Epithelial cell of esophagus (primary cell): ENCODE results near the gene NTN1.

Experiments used
- DNase-seq: peaks from one replicate; pipeline ENCODE4 v3.0.0; 2010; ENCODE audit warnings: low read depth
- H3K4me3 ChIP-seq: 2 replicates; pipeline ENCODE4 v1.5.1; 2011; ENCODE audit warnings: mild to moderate bottlenecking, low read length, control low read depth
- TF ChIP-seq, protein P1 (sequence below): IDR thresholded peaks from 2 replicates; pipeline ENCODE4 v1.5.1; 2011; ENCODE audit warnings: low read depth, mild to moderate bottlenecking, low read length, control low read depth, inconsistent platforms; ENCODE audit not compliant: insufficient read depth; ENCODE audit errors: missing control alignments

Gene NTN1

DNA sequence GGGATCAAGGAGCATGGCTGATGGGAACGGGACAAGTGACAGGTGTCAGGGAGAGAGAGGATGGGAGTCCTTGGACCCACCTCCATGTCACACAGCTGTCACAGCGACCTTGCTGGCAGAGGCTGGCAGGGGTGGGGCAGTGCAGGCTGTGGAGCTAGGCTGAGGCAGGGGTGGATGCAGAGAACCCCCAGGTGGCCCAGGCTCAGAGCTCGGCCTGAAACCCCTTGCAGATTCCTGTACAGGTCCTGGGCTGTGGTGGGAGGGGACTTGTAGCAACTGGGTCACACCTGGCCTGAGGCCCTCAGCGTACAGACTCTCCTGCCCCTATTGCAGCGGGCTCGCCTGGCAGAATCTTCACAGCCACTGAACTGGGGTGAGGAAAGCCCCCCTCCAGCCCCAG lies 174.1 kb downstream of the NTN1 start:
- TF ChIP-seq, protein P1, sequence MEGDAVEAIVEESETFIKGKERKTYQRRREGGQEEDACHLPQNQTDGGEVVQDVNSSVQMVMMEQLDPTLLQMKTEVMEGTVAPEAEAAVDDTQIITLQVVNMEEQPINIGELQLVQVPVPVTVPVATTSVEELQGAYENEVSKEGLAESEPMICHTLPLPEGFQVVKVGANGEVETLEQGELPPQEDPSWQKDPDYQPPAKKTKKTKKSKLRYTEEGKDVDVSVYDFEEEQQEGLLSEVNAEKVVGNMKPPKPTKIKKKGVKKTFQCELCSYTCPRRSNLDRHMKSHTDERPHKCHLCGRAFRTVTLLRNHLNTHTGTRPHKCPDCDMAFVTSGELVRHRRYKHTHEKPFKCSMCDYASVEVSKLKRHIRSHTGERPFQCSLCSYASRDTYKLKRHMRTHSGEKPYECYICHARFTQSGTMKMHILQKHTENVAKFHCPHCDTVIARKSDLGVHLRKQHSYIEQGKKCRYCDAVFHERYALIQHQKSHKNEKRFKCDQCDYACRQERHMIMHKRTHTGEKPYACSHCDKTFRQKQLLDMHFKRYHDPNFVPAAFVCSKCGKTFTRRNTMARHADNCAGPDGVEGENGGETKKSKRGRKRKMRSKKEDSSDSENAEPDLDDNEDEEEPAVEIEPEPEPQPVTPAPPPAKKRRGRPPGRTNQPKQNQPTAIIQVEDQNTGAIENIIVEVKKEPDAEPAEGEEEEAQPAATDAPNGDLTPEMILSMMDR: no peak
- H3K4me3 ChIP-seq: no peak overlapping the region
- no peak for DNase-seq

DNA sequence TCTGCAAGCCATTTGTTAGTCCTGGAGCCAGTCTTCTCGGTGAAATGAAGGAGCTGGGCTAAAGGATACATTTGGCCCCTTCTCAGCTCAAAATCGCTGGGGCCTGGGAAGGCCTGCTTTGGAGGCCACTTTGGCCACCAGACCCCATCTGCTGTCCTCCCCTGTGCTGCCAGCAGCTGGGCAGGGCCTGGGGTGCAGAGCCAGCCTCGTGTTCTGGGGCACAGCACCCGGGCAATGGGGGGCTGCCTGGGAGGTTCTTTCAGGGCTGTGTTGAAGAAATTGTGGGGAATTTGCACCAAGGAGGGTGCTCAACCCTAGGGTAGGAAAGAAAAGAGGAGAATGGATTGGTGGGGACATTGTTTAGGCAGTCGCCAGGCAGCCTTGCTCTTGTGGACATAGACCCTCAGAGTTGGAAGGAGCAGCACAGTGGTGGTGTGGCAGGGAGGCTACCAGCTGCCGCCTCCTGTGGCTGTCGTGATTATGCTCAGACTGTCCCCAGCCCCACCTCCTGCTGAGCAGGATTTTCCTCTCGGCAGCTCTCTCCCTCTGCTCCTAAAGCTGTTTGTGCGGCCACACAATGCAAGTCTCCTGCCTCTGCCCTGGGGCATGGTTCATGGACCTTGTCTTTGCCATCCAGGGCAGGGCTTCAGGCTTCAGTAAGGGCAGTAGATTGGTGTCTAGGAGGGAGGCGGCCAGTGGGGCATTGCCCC lies 174.8 kb downstream of the NTN1 start:
- TF ChIP-seq, protein P1: no peak
- peak; percentile 20 for DNase-seq
- H3K4me3 ChIP-seq: no peak overlapping the region

DNA sequence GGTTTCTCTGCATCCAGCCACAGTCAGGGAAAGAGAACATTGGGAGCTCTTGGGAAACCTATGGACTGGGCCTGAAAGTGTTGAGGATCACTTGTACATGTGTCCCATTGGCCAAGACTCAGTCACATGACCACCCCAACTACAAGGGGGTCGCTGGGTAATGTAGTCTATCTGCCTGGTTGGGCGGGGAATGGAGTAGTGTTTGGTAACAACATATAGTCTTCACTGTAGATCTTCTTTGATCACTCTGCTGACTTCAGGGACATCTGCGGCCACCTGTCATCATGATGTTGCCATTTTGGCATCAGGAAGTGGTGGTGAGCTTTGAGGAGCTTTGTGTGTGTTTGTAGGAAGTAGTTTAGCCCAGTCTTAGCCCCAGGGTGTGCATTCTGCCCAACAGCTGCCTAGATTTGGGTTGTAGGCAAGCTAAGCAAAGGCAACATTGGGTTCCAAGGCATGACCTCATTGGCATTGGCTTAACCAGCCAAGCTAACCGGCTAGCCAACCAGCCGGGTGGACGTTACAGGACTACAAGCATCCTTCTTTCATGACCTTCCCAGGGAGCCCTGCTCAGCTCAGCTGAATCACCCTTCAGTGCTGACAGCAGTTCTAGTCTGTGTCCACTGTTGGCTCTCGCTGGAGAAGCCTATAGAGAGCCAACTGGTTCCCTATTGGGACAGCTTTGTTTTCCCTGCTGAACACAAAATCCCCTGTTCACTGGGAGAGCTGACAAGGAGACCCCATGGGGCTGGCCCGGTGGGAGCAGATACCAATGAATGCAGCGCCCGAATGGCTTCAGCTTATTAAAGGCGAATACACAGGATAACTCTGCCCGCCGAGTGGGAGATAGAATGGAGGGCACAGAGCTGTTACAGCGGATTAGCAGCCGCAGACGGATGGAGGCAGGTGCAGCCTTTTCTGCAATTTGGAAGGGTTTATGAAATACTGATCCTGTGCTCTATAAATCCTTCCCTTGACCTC lies 178.6 kb downstream of the NTN1 start:
- TF ChIP-seq, protein P1: no peak
- no peak for DNase-seq

DNA sequence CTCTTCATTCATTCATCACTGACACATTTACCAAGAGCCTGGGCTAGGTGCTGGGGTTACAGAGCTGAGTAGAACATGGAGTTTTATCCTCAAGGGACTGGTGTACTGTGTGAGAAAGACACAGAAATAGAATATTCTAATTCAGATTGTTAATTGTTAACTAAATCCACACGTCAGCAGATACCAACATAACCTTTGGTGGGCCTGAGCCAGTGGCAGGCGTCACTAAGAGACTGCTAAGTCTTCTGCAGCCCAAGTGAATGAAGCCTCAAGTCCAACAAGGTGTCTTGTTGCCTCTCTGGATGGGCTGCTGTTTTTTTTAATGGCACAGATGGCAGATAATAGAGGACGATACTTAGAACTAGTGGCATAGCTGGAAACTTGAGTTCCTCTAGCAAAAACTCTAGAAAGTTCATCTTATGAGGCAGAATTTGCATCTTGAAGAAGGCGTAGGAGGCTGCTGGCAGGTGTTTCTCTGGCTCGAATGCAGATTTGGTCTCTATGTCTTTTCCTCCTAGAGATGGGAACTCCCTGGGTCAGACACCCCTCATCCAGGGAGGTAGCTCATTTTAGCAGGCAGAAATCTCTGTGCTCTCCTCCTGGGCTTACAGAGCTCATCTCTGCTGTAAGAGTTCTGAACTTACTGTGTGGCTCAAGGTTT lies 179.5 kb downstream of the NTN1 start:
- no peak for DNase-seq
- TF ChIP-seq, protein P1: no peak
- H3K4me3 ChIP-seq: no peak overlapping the region

More for the DNA sequence above, 178.6 kb downstream of the NTN1 start:
- no peak overlapping the region for H3K4me3 ChIP-seq

DNA sequence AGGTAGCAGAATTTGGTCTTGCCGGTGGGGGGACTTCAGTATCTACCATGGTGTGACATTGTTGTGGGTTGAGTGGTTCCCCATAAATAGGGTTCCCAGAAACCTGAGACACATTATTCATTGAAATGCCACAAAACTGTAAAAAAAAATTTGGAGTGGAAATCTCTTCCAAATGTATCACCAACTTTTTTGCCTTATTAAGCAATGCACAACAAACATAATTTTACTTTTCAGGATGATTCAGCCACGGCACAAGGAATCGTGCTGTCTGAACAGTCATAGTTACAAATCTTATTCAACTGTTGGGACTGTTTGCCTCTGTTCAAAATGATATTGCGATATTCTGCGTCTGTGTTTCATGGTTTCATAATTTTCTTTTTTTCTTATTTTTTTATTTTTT lies 181.2 kb downstream of the NTN1 start:
- TF ChIP-seq, protein P1: no peak
- no peak overlapping the region for H3K4me3 ChIP-seq
- DNase-seq: no peak

DNA sequence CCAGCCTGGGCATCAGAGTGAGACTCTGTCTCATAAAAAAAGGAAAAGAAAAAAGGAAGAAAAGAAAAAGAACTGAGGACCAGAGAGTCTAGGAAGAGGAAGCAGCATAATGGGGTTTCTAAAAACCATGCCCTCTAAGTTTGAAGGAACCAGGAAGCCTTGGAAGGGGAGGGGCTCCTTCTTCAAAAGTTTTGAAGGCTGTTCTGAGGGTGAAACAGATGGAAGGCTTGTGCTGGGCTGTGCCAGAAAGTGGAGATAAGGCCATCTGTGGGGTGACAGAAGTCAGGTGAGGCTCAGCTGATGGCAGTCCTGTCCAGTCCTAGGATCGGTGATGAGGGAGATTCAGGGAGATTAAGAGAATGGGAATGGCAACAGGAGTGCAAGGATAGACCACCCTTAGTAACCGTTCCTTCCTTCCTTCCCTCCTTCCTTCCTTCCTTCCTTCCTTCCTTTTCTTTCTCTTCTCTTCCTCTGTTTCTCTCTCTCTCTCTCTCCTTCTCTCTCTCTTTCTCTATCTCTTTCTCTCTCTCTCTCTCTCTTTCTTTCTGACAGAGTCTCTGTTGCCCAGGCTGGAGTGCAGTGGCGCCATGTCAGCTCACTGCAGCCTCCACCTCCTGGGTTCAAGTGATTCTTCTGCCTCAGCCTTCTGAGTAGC lies 182.6 kb downstream of the NTN1 start:
- TF ChIP-seq, protein P1: no peak
- no peak for DNase-seq

More for the DNA sequence above, 182.6 kb downstream of the NTN1 start:
- H3K4me3 ChIP-seq: no peak overlapping the region
